D341Med (cell line): ENCODE measurements around the gene CFAP46.
"Not testable (repeated sequence)": the region's sequence is repeated elsewhere in the genome, so short reads cannot be mapped to it uniquely, and the experiment has no call there.

Source experiments
- DNase-seq: peaks from one replicate; pipeline ENCODE4 v3.0.0; 2012; ENCODE audit warnings: low spot score

CFAP46 gene

DNA sequence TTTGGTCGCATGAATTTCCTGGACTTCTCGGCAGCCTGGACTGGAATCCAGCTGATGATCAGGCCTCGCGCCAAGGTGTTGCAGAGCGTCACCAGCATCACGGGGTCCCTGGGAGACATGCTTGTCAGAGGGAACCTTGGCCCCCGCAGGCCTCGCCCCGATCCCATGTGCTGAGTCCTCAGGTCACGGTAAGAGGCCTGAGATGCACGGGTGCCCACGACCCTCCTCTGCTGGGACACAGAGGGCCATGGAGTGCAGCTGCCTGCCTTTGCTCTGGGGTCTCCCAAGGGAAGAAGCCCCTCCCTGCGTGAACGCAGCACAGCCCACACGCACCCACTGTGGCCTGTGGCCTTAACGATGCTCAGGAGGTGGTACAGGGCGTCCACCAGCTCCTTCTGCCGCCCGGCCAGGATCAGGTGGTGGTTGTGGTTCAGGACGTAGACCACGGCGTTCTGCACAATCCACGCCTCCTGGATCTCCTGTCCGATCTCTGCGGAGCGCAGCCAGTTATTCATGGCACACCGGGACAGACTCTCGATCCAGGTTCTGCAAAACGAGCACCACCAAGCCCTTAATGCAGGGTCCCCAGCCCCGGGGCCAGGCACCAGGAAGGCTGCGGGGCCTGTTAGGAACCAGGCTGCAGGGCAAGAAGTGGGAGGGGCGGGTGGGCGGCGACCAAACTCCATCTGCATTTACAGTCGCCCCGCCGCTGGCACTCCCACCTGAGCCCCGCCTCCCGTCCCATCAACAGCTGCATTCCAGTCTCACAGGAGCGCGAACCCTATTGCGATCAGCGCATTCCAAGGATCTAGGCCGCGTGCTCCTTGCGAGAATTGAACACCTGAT, 29.4 kb downstream of the CFAP46 start:
- no peak for DNase-seq

GRCh38 chr10:132912225-132912712, 30.1 kb downstream of the CFAP46 start:
- no peak for DNase-seq

DNA sequence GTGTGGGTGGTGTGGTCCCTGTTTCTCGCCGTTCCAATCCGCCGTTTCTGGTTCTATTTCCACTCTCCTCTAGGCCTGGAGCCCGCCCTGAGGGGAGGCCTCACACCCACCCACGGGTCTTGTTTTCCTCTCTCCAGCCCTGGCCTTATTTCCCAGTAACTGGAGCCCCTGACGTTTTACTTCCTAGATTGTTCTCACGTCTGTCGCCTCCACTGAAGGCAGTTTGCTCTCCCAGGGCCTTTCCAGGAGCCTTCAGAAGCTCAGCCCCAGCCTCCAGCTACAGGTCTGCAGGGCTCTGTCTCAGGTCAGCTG, 30.6 kb downstream of the CFAP46 start:
- no peak for DNase-seq

DNA sequence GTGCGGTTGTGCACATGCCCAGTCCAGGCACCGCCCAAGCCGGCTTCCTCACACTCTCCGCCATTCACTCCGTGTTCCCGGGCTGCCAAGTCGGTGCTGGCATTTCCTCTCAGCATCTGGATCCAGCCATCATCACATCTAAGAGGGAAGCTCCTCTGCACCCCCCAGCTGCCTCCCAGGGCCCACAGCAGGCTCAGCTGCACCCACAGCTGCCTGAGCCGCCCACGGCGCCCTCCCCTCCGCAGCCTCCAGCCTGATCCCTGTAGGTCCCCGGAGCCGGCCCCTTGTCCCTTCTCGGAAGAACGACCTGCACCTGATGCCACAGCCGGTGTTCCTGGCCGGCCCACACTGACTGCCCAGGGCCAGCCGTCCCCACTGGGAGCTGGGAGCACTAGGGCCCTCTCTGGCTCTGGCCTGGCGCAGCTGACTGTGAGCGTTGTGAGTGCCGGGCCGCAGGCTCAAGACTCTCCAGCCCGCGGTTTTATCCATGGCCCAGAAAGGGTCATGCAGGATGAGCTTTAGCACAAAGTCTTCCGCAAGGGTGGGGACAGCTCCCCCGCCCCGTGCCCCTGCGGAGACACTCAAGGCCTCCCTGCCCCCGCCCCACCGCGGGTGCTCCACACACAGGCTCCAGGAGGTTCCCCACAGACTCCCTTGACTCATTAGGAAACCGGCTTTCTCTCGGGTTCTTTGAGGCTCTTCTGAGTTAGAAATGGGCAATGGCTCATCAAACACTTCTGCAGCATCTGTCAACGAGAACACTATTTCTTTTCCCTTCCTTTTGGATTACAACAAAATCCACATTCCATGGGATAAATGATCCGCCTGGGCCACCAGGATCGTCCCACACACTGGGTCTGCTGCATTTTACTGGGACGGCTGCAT, 31.2 kb downstream of the CFAP46 start:
- DNase-seq, result no peak

GRCh38 chr10:132910186-132910880, 32.0 kb downstream of the CFAP46 start:
- DNase-seq, result no peak

GRCh38 chr10:132909491-132910071, 32.8 kb downstream of the CFAP46 start:
- no peak for DNase-seq

GRCh38 chr10:132908621-132909295, 33.6 kb downstream of the CFAP46 start:
- no peak for DNase-seq

DNA sequence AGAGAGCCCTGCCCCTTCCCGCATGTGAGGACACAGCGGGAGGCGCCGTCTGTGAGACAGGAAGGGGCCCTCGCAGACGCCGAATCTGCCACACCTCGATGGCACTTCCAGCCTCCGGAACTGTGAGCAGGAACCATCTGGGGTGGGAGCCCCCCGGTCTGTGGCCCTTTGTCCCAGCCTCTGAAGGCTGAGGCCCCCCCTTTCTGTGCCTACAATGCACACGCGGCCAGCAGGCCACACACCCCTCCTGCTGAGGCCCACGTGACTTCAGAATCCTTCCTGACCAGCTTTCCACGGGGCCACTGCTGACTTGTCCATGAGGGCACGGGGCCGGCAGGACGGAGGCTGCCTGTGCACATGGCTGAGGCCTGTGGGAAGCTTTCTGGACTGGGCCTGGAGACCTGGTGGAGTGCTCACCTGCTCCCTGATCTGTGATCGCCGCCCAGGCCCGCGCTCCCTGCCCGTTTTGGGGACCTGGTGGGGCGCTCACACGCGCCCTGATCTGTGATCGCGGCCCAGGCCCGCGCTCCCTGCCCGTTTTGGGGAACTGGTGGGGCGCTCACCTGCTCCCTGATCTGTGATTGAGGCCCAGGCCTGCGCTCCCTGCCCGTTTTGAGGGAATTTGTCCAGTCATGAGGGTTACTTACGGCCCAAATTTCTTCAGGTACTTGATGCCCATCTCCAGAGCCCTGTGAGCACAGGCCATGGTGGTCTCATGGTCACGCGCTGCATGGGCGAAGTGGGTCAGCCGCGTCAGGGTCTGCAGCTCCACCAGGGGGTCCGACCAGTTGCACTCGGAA, 34.3 kb downstream of the CFAP46 start:
- no peak for DNase-seq

DNA sequence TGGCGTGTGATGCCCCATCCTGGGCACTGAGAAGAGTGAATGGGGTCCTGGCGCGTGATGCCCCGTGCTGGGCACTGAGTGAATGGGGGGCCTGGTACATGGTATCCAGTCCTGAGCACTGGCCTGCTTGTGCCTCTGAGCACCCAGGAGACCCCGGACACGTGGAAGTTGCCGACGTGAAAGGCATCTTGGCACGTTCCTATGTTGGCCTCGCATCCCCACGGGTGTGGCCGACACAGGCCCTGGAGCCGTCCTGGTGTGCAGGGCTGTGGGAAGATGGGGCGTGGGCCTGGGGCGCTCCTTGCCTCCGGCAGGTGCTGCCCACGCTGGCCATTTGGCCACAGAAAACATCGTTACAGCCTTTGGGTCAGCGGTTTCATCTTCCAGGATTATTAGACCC, 35.5 kb downstream of the CFAP46 start:
- no peak for DNase-seq

- no peak for DNase-seq
These were observed 36.3 kb downstream of the CFAP46 start for GRCh38 chr10:132906106-132906505.

DNA sequence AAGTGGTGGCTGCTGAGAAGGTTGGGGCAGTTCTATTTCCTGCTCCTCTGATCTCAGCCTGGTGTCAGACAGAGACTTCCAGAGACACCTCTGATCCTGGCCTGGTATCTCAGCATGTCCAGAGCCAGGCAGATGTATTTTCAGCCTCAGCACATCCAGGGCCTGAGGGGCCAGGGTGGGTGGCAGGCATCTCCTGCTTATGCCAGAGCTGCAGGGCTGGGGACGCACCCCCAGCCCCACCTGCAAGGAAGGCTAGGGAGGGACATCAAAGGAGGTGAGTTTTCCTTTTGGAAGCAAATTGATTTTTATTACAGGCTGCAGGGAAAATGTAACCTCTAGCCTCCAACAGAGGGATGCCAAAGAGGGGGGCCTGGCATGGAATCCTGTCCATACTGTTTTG, 36.7 kb downstream of the CFAP46 start:
- DNase-seq, result no peak

DNA sequence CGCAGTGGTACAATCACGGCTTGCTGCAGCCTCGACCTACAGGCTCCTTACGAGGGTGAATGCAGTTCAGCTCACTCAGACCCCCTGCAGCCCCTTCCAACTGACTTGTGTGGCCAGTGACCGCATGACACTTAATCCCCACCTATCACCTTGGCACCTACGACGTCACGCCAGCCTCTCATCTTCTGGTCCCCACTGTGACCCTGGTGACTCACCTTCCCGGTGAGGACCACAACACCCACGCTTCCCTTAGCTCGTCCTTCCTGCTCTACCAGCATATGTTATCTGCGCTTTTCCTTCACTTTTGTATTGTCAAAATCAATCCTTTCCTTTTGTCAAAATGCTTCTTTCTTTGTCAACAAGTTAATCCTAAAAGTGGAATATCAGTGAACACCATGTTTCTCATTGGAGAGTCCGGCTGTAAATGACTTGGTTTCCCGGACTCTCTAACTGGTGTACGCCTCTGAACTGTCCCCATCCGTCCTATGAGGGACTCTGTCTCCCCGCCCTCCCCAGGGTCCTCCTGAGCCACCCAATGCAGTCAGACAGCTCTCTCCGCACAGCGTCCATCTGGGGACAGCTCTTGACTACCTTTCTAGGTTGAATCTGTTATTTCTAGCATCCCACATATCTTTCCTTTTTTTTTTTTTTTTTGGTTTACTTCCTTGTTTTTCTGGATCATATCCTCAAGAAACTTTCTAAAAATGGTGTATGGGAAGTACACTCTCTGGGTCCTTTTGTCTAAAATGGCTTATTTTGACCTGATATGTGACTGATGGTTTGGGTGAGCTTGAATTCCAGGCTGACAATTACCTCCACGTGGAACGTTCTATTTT, 37.3 kb downstream of the CFAP46 start:
- no peak for DNase-seq

DNA sequence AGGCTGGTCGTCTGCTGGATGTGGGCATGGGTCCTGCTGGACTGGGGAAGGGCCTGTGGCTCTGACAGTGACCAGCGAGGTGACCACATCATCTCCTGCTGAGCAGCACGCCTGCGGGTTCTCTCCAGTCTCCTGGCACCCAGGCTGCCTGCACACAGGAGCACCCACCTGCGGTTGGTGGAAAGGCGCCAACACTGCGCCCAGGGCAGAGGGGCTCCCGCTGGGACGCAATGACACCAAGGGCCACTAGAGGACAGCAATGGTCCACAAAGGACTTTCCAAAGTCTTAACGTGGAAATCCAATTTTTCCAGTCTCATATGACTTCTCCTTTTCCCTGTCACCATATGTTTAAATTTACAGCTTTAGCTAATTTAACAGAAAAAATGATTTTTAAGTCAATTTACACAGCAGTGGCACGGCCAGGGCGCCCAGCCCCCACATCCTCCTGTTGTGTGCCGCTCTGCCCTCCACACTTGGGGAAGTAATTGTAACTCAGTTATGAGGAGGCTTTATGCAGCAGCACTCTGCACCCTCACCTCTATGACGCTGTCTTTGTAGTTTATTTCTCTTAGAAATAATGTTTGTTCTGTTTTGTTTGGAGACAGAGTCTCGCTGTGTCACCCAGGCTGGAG, 38.1 kb downstream of the CFAP46 start:
- DNase-seq, result peak; percentile 83

- not testable (repeated sequence) for DNase-seq
These were observed 39.5 kb downstream of the CFAP46 start for GRCh38 chr10:132902656-132903575.

GRCh38 chr10:132901351-132901750, 41.0 kb downstream of the CFAP46 start:
- DNase-seq, result no peak

- no peak for DNase-seq
These were observed 42.1 kb downstream of the CFAP46 start for GRCh38 chr10:132900211-132900756.

DNA sequence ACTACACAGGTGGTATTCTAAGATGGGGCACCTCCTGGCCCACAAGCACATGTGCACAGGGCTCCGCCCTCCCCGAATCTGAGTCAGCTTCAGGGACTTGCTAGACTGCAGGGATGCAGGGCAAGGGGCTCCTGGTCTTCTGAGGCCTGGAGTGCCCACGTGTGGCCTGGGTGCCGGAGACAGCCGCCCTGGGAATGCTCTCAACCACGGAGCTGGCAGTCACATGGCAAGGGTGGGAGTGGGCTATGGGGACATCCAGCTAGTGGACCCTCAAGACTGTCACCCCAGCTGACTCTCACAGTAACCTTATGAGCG, 42.7 kb downstream of the CFAP46 start:
- no peak for DNase-seq
